ENCODE data around the gene SLFN14.
"Not testable (repeated sequence)": the region's sequence is repeated elsewhere in the genome, so short reads cannot be mapped to it uniquely, and the experiment has no call there.

Gene SLFN14

GRCh38 chr17:35521654-35522256 is 38.9 kb downstream of the SLFN14 start:
- H3K9me3 Mint-ChIP-seq; DNase-seq; H3K27ac Mint-ChIP-seq; H3K4me1 Mint-ChIP-seq; H3K36me3 Mint-ChIP-seq; H3K4me3 Mint-ChIP-seq; ATAC-seq (replicated peaks): not testable (repeated sequence)
- H3K27me3 Mint-ChIP-seq = peaks cover 22 to 41% of the 10 kb centered on the region in 2 donors

- no peak for DNase-seq
- no peak overlapping the region for H3K4me3 Mint-ChIP-seq
- peaks cover 27 to 41% of the 10 kb centered on the region in 2 donors for H3K27me3 Mint-ChIP-seq
- peaks cover 1 to 5% of the 10 kb centered on the region in 2 donors for H3K36me3 Mint-ChIP-seq
- peaks cover 0 to 2% of the 10 kb centered on the region in 2 donors for H3K4me1 Mint-ChIP-seq
- no peak overlapping the region for H3K27ac Mint-ChIP-seq
- no peak for ATAC-seq (replicated peaks)
- H3K9me3 Mint-ChIP-seq = no peaks in the 10 kb centered on the region
Measured at GRCh38 chr17:35521150-35521549, 39.5 kb downstream of the SLFN14 start.

- H3K27ac Mint-ChIP-seq = no peak overlapping the region
- DNase-seq (no peak), ATAC-seq (replicated peaks) (no peak)
- H3K4me1 Mint-ChIP-seq = peaks cover 0 to 2% of the 10 kb centered on the region in 2 donors
- H3K9me3 Mint-ChIP-seq = no peaks in the 10 kb centered on the region
- H3K4me3 Mint-ChIP-seq = no peak overlapping the region
- H3K27me3 Mint-ChIP-seq = peaks cover 26 to 42% of the 10 kb centered on the region in 2 donors
- peaks cover 1 to 5% of the 10 kb centered on the region in 2 donors for H3K36me3 Mint-ChIP-seq
Measured at GRCh38 chr17:35519906-35520442, 40.6 kb downstream of the SLFN14 start.

GRCh38 chr17:35519439-35519838 is 41.2 kb downstream of the SLFN14 start:
- Mint-ChIP-seq H3K36me3 (peaks cover 1 to 5% of the 10 kb centered on the region in 2 donors), H3K9me3 (no peaks in the 10 kb centered on the region), H3K4me3 (no peak overlapping the region), H3K27ac (no peak overlapping the region), H3K27me3 (peaks cover 24 to 43% of the 10 kb centered on the region in 2 donors), H3K4me1 (peaks cover 0 to 2% of the 10 kb centered on the region in 2 donors)
- no peak for ATAC-seq (replicated peaks)
- no peak for DNase-seq

GRCh38 chr17:35518431-35518830 is 42.2 kb downstream of the SLFN14 start:
- ATAC-seq (replicated peaks); H3K4me3 Mint-ChIP-seq; DNase-seq; H3K4me1 Mint-ChIP-seq; H3K36me3 Mint-ChIP-seq; H3K9me3 Mint-ChIP-seq; H3K27ac Mint-ChIP-seq: not testable (repeated sequence)
- peaks cover 33 to 51% of the 10 kb centered on the region in 2 donors for H3K27me3 Mint-ChIP-seq

- no peak for DNase-seq
- Mint-ChIP-seq H3K4me1 (no peaks in the 10 kb centered on the region), H3K27ac (no peak overlapping the region), H3K27me3 (peaks cover 49 to 71% of the 10 kb centered on the region in 2 donors), H3K36me3 (peaks cover 2 to 10% of the 10 kb centered on the region in 2 donors), H3K4me3 (no peak overlapping the region), H3K9me3 (peaks cover 0 to 1% of the 10 kb centered on the region in 2 donors)
- no peak for ATAC-seq (replicated peaks)
Measured at GRCh38 chr17:35515027-35515426, 45.6 kb downstream of the SLFN14 start.

GRCh38 chr17:35514564-35514963 is 46.1 kb downstream of the SLFN14 start:
- Mint-ChIP-seq H3K27ac (no peak overlapping the region), H3K4me3 (no peak overlapping the region), H3K36me3 (peaks cover 2 to 10% of the 10 kb centered on the region in 2 donors), H3K9me3 (peaks cover 0 to 1% of the 10 kb centered on the region in 2 donors), H3K4me1 (no peaks in the 10 kb centered on the region), H3K27me3 (peaks cover 49 to 74% of the 10 kb centered on the region in 2 donors)
- DNase-seq (no peak), ATAC-seq (replicated peaks) (no peak)
